Stimulated activated CD8-positive, alpha-beta memory T cell treated with anti-CD3 and anti-CD28 coated beads, Interleukin-15, amount 100 ng/mL, for 48 hours (primary cell): Measurements from ENCODE around the gene MPRIP.
"Not testable (repeated sequence)": the region's sequence is repeated elsewhere in the genome, so short reads cannot be mapped to it uniquely, and the experiment has no call there.

Experiments
- DNase-seq, 2 donors: peaks; one replicate each; pipeline ENCODE4 v3.0.0-alpha.2; 2020; ENCODE audit warnings: low read depth in 2 of 2

Gene MPRIP

DNA sequence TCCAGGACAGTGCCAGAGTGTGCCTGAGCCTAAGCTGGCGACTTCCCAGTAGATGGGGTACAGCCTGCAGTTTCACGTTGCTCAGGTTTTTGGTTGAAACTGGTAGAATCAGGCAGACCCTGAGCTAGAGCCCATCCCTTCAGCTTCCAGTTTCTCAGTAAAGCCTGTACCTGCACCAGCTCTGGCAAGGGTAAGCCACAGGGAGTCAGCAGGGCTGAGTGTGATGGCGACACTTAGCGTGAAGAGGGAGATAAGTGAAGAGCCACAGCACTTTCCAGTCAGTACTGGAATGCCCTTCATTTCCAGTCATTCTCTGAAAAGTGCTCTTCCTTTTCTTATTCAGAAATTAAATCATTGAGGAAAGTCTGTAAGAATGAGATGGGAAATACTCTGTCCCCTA lies 141.5 kb downstream of the MPRIP start:
- DNase-seq: no peak

GRCh38 chr17:17184985-17185757 lies 142.9 kb downstream of the MPRIP start:
- DNase-seq: not testable (repeated sequence)

GRCh38 chr17:17186051-17186450 lies 143.8 kb downstream of the MPRIP start:
- DNase-seq: peak; percentile 40 to 58

DNA sequence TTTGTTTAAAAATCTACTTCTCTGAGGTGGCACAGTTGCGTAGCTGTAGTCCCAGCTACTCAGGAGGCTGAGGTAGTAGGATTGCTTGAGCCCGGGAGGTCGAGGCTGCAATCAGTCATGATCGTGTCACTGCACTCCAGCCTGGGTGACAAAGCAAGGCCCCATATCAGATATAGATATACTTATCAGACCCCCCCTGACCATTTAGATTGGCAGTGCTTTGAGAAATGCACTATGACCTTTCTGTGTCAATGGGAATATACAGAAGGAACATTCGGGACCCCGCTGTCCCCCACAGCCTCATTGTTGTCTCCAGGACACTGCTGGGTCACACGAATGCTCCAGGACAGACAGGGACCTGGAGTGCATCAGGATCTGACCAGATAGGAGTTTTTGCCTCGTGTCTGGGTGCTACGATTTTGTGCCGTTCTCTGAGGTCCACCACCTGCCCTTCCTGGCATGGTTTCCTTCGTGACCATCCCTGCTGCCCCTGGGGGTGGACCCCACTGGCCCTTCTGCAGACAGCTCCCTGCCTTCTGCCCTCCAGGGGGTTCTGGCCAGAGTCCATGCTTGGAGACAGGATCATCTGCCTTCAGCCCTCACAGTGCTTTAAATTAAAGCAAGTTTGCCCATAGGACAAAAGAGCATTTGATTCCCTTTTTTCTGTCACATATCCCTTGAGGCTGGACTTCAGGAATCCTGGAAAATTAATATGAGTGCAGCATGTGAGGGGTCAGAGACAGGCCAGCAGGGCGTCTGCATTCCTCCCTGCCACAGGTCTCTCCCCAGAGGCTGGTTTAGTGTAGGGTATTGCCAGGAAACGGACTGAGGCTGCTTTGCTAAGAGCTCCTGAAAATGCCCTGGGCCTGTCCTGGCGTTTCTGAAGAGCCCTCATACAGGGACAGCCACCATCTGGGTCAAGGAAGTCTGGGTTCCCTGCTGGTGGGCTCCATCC lies 144.6 kb downstream of the MPRIP start:
- DNase-seq: no peak

DNA sequence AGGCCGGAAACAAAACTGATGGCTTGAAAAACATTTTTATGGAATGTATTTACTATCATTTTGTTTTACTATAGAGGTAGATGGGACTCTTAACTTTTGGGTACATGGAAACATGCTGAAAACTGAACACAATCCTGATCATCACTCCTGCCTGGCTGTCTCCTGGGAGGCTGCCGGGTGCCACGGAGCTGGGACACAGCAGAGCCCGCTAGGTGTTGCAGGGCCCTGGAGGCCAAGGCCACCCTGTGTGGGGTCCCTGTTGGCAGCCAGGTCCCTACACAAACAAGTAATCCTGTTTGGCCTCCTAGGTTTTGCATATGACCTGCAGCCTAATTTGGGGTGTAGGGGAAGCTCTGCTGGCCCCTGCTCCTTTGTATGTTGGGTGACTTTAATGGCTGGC lies 146.3 kb downstream of the MPRIP start:
- no peak for DNase-seq

DNA sequence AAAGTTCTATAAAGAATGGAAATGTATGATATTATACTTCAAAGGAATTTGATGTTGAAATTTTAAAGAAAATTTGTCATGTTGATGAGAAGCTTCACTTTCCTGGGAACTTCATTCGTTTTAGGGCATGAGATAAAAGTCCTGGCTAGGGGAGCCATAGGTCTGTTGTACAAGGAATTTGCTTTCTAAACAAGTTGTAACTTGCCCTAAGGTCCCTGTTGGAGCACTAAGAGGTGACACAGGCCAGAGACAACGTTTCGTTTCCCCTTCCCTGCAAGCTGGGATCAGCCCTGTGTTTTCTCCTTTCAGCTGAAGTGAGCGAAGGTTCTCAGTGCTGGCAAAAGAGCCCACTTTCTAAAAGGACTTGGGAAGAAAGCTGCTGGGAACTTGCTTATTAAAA lies 147.3 kb downstream of the MPRIP start:
- no peak for DNase-seq

GRCh38 chr17:17190188-17190587 lies 147.9 kb downstream of the MPRIP start:
- no peak for DNase-seq

DNA sequence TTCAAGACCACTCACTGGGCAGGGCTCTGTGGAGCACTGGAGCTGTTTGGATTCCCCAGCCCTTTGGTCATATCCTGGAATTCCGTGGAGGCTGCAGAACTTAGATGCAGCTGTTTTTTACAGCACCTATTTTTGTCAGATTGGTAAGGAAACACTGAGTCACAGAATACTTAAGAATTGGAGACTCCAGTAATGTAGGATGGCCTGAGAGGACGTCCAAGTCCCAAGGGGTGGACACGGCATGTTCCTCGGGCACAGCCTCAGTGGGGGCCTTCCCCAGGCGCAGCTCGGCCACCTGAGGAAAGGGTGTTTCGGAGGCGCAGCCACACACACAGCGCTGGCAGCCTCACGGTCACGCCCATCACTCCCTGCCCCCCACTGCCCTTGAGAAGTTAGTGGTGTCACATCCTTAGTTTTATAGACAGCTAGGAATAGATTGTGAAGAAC lies 149.1 kb downstream of the MPRIP start:
- no peak for DNase-seq

GRCh38 chr17:17191961-17192381 lies 149.7 kb downstream of the MPRIP start:
- DNase-seq: no peak

DNA sequence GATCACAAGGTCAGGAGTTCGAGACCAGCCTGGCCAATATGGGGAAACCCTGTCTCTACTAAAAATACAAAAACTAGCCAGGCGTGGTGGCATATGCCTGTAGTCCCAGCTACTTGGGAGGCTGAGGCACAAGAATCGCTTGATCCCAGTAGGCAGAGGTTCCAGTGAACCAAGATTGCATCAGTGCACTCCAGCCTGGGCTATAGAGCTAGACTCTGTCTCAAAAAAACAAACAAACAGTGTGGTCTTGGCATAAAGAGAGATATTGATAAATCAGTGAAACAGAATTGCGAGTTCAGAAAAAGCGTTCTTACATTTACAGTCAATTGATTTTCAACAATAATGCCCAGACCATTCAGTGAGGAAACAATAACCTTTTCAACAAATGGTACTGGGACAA lies 153.2 kb downstream of the MPRIP start:
- DNase-seq: not testable (repeated sequence)

DNA sequence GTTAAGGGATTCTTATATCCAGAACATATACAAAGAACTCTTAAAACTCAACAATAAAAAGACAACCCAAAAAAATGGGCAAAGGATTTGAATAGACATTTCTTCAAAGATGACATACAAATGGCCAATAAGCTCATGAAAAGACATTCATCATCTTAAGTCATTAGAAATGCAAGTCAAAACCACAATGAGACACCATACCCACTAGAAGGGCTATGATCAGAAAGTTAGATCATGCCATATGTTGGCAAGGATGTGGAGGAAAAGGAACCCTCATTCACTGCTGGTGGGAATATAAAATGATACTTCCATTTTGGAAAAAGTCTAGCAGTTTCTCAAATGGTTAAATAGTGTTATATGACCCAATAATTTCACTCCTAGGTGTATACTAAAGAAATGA lies 154.5 kb downstream of the MPRIP start:
- DNase-seq: no peak

- no peak for DNase-seq
Measured at GRCh38 chr17:17198281-17198680, 156.0 kb downstream of the MPRIP start.

- DNase-seq: no peak
Measured at GRCh38 chr17:17200311-17200710, 158.1 kb downstream of the MPRIP start.

- DNase-seq: no peak
Measured at GRCh38 chr17:17200831-17201230, 158.6 kb downstream of the MPRIP start.

GRCh38 chr17:17201271-17201670 lies 159.0 kb downstream of the MPRIP start:
- no peak for DNase-seq

DNA sequence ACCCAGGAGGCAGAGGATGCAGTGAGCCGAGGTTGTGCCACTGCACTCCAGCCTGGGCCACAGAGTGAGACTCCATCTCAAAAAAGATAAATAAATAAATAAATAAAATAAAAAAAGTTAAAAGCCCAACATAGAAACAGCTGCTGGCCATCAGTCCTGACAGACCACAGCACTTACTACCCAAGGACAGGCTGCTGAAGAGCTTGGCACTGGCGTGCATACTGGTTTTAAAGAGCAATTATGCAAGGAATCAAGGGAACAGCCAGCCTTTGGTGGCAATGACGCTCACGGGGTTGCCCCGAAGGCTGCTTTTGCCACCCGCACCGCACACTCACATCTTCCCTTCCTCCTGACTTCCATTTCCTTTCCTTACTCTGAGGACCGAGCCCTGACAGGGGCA lies 159.7 kb downstream of the MPRIP start:
- no peak for DNase-seq

DNA sequence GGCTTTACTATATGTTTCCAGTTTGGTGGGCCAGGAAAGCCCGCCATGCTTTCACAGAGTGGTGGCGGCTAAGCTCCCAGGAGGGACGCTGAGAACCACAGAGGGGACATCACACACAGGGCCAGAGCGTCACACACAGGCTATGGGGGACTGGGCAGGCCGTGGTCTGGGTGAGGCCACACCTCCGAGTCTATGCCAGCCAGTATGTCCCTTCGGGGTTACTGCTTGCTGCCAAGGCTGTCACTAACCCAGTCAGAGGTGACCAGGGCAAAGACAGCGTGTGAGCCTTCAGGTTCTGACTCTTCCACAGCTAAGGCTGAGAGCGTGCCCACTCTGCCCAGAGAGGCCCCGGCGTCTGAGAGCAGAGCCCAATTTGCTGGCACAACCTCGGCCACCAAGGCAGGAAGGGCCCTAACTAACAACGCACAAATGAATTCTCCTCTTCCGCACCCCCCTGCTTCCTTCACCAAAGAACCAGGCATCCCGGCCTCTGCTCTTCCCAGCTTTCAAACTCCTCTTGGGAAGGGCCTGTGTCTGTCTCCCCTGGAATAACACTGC lies 161.0 kb downstream of the MPRIP start:
- no peak for DNase-seq

DNA sequence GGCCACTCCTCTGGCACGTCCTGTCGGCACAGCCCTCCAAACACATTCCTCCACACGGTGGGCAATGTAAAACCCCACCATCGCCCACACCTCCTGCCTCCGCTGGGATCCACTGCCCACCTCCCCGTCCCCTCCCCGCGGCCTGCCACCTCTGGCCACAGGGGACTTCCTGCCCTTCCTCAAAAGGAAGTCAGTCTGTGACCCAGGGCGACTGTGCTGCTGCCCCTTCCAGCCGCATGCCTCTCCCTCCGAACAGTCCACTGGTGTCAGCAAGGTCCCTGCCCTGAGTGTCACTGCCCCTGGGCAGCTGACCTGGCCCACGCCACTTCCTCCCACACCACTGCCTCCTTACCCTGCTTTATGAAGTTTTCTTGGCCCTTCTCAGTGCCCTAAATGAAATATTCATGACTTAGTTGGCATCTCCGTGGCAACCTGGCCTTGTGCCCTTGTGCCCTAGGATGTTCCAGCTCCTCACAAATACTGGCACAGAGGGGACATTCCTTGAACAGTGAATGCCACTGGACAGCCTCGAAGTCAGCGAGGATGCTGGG lies 161.9 kb downstream of the MPRIP start:
- DNase-seq: no peak

- no peak for DNase-seq
Measured at GRCh38 chr17:17204635-17205231, 162.5 kb downstream of the MPRIP start.

- peak; percentile 50 to 64 for DNase-seq
Measured at GRCh38 chr17:17205368-17206123, 163.3 kb downstream of the MPRIP start.
